HepG2 (cell line): ENCODE measurements around the gene ARFIP1. TPM values are rescaled to one million over a fixed set of nuclear protein-coding genes. Genes with fewer than 3 reads are reported as not detected.

Experiments used
- ATAC-seq: fragments of 200-7000 bp; cut with Tn5 transposase; 3 replicates; pipeline ENCODE4 v1.9.1; 2020; ENCODE audit warnings: mild to moderate bottlenecking, moderate library complexity
- BruUV-seq: library from RNA; stranded (reverse); fragments of 400-500 nt; replicated peaks from 2 replicates; lab custom pipeline; 2021; lab: Mats Ljungman, UMichigan
- CTCF ChIA-PET: fragments of 300-600 bp; formaldehyde crosslinking; extraction: SDS; loops from one replicate; lab custom pipeline; 2021; ENCODE audit warnings: low total read pairs, inconsistent platforms, low intra/inter-chr PET ratio; lab: Yijun Ruan, JAX
- POLR2A ChIA-PET: fragments of 350-600 bp; sonication (Branson Sonifier 250); formaldehyde crosslinking; loops from one replicate; lab custom pipeline; 2020; ENCODE audit warnings: antibody characterized with exemption, inconsistent platforms; lab: Yijun Ruan, JAX
- DNase-seq: peaks from one replicate; pipeline ENCODE4 v3.0.0-alpha.2; 2015; ENCODE audit warnings: low spot score
- FAIRE-seq: peaks from 3 replicates; lab custom pipeline; 2011; peaks lifted over from hg19 to GRCh38; lab: Jason Lieb, UNC
- H2AFZ ChIP-seq: one replicate; pipeline ENCODE4 v1.6.1; 2011; ENCODE audit warnings: low read length, inconsistent platforms
- H3K27ac ChIP-seq: fragments of 300-600 bp; 3 replicates; pipeline ENCODE4 v1.8.0; 2011; ENCODE audit warnings: mixed run types, mild to moderate bottlenecking, mixed read lengths, low read length, inconsistent platforms; ENCODE audit not compliant: insufficient read depth; ENCODE audit errors: extremely low read length
- H3K27me3 ChIP-seq, 2 experiments: fragments of 200-600 bp in 1 of 2; 2 replicates in 1 of 2; 3 replicates in 1 of 2; pipeline versions ENCODE4 v1.6.0 to v1.8.0; 2011; ENCODE audit warnings: low read length in 2 of 2, mild to moderate bottlenecking in 2 of 2, moderate library complexity in 2 of 2, inconsistent platforms in 1 of 2; ENCODE audit not compliant: insufficient read depth in 2 of 2, control insufficient read depth in 1 of 2
- H3K36me3 ChIP-seq, 2 experiments: fragments of 200-600 bp in 1 of 2; replicated peaks in 1 of 2; 2 replicates in 1 of 2; 3 replicates in 1 of 2; pipeline versions ENCODE4 v1.5.1 to v1.8.0; 2011; ENCODE audit warnings: low read length in 2 of 2, inconsistent platforms in 1 of 2; ENCODE audit not compliant: insufficient read depth in 2 of 2, control insufficient read depth in 1 of 2
- H3K4me1 ChIP-seq: 2 replicates; pipeline ENCODE4 v1.5.1; 2012; ENCODE audit warnings: low read length, inconsistent platforms; ENCODE audit not compliant: insufficient read depth
- H3K4me2 ChIP-seq: 2 replicates; pipeline ENCODE4 v1.6.0; 2011; ENCODE audit warnings: low read depth, low read length, inconsistent platforms
- H3K4me3 ChIP-seq, 3 experiments: fragments of 200-600 bp in 1 of 3; sonication (generic), shearing (Covaris generic) in 1 of 3; replicated peaks in 1 of 3; 2 replicates each; pipeline ENCODE4 v1.5.1; 2011 to 2016; ENCODE audit warnings: low read length in 3 of 3, inconsistent platforms in 2 of 3, low read depth in 2 of 3, mild to moderate bottlenecking in 2 of 3, control low read depth in 1 of 3, mixed read lengths in 1 of 3; ENCODE audit not compliant: insufficient read depth in 1 of 3
- H3K79me2 ChIP-seq: one replicate; pipeline ENCODE4 v1.6.1; 2011; ENCODE audit warnings: low read length, inconsistent platforms; ENCODE audit not compliant: insufficient read depth
- H3K9ac ChIP-seq: 2 replicates; pipeline ENCODE4 v1.6.0; 2011; ENCODE audit warnings: mild to moderate bottlenecking, low read depth, low read length, inconsistent platforms; ENCODE audit not compliant: insufficient read depth
- H3K9me3 ChIP-seq: 2 replicates; pipeline ENCODE4 v1.5.1; 2012; ENCODE audit warnings: mild to moderate bottlenecking, low read length
- H4K20me1 ChIP-seq: 2 replicates; pipeline ENCODE4 v1.6.0; 2011; ENCODE audit warnings: inconsistent platforms, mild to moderate bottlenecking, low read length, moderate library complexity; ENCODE audit not compliant: insufficient read depth
- ATM ChIP-seq: fragments of 450-650 bp; IDR thresholded peaks from 2 replicates; pipeline ENCODE4 v1.7.1; 2017; ENCODE audit warnings: mild to moderate bottlenecking, borderline replicate concordance
- BHLHE40 ChIP-seq: IDR thresholded peaks from 2 replicates; pipeline ENCODE4 v1.6.1; 2011; ENCODE audit warnings: low read length, improper control_type of control experiment
- EZH2 ChIP-seq: conservative IDR thresholded peaks from 2 replicates; pipeline ENCODE4 v1.6.1; 2012; ENCODE audit warnings: mild to moderate bottlenecking, low read depth, low read length, moderate library complexity
- SNAI1 ChIP-seq: sonication (generic); formaldehyde crosslinking; IDR thresholded peaks from 2 replicates; pipeline ENCODE4 v1.5.0; 2020; ENCODE audit warnings: mild to moderate bottlenecking, missing genetic modification reagents, borderline replicate concordance
- STAT6 ChIP-seq: sonication (generic); formaldehyde crosslinking; IDR thresholded peaks from 2 replicates; pipeline ENCODE4 v1.4.0; 2020; ENCODE audit warnings: missing genetic modification reagents, mild to moderate bottlenecking, borderline replicate concordance
- TCF12 ChIP-seq, 2 experiments: fragments of 450-650 bp in 1 of 2; sonication (generic) in 1 of 2; formaldehyde crosslinking in 1 of 2; IDR thresholded peaks; 2 replicates each; pipeline versions ENCODE4 v1.6.1 to v1.8.0; 2017 to 2022; ENCODE audit warnings: antibody characterized with exemption in 1 of 2, mild to moderate bottlenecking in 1 of 2, missing genetic modification reagents in 1 of 2, moderate library complexity in 1 of 2
- TMF1 ChIP-seq: sonication (generic); formaldehyde crosslinking; IDR thresholded peaks from 2 replicates; pipeline ENCODE4 v1.8.1; 2022; ENCODE audit warnings: low read depth, missing genetic modification reagents
- ZFP36L1 ChIP-seq: sonication (generic); formaldehyde crosslinking; IDR thresholded peaks from 2 replicates; pipeline ENCODE4 v1.8.0; 2022; ENCODE audit warnings: mild to moderate bottlenecking, missing genetic modification reagents, moderate library complexity
- ZHX1 ChIP-seq: sonication (generic); formaldehyde crosslinking; IDR thresholded peaks from 2 replicates; pipeline ENCODE4 v1.8.1; 2022; ENCODE audit warnings: low read depth, mild to moderate bottlenecking, missing genetic modification reagents
- ZNF136 ChIP-seq: sonication (generic); formaldehyde crosslinking; IDR thresholded peaks from 2 replicates; pipeline ENCODE4 v1.8.1; 2022; ENCODE audit warnings: low read depth, mild to moderate bottlenecking, moderate library complexity, missing genetic modification reagents
- ZNF431 ChIP-seq: sonication (generic); formaldehyde crosslinking; IDR thresholded peaks from 2 replicates; pipeline ENCODE4 v1.9.0; 2022; ENCODE audit warnings: missing genetic modification reagents, low read depth, mild to moderate bottlenecking, borderline replicate concordance
- ZNF44 ChIP-seq: sonication (generic); formaldehyde crosslinking; IDR thresholded peaks from 2 replicates; pipeline ENCODE4 v1.5.1; 2020; ENCODE audit warnings: mild to moderate bottlenecking, missing genetic modification reagents
- ZNF547 ChIP-seq: sonication (generic); formaldehyde crosslinking; IDR thresholded peaks from 2 replicates; pipeline ENCODE4 v1.5.1; 2020; ENCODE audit warnings: mild to moderate bottlenecking, missing genetic modification reagents
- ZNF598 ChIP-seq: sonication (generic); formaldehyde crosslinking; IDR thresholded peaks from 2 replicates; pipeline ENCODE4 v1.5.1; 2020; ENCODE audit warnings: mild to moderate bottlenecking, missing genetic modification reagents, borderline replicate concordance
- ZNF792 ChIP-seq: IDR thresholded peaks from 2 replicates; pipeline ENCODE4 v1.6.1; 2016
- ZNF841 ChIP-seq: sonication (generic); formaldehyde crosslinking; IDR thresholded peaks from 2 replicates; pipeline ENCODE4 v1.8.1; 2023; ENCODE audit warnings: missing genetic modification reagents, borderline replicate concordance
- WGBS: methylation state at CpG from one replicate; pipeline ENCODE4 v1.1.6; 2017; ENCODE audit warnings: low lambda C conversion rate; 5-methylcytosine and 5-hydroxymethylcytosine counted together
- in situ Hi-C: cut with HindIII; loops from 2 replicates; pipeline ENCODE4 v1.10.0; 2017; ENCODE audit warnings: low pct_unique_long_range_greater_than_20kb; ENCODE audit not compliant: extremely low pct_ligation_motif_present
- intact Hi-C: fragments of 100-400 bp; cut with micrococcal nuclease; formaldehyde crosslinking; loops from one replicate; pipeline ENCODE4 v1.10.0; 2022; ENCODE audit not compliant: unreplicated experiment
- polyA plus RNA-seq, 8 experiments: library from polyadenylated mRNA; depleted of rRNA in 3 of 8; stranded (reverse) in 7 of 8; unstranded in 1 of 8; fragments of >200 nt; fragmentation: Illumina TruSeq in 4 of 8; extraction: Trizol in 4 of 8; gene quantifications; 2 replicates each; pipeline versions ENCODE4 v1.2.1 to v1.2.3, GENCODE V29; 2011 to 2016; ENCODE audit warnings: low read depth in 4 of 8, missing spikeins in 1 of 8, mixed read lengths in 1 of 8; ENCODE audit not compliant: insufficient read depth in 1 of 8
- total RNA-seq, 5 experiments: library from RNA; depleted of rRNA; stranded (reverse); fragments of >200 nt; fragmentation: Illumina TruSeq; extraction: Trizol; gene quantifications; 2 replicates each; pipeline ENCODE4 v1.2.3, GENCODE V29; 2016; ENCODE audit warnings: low read depth in 1 of 5
- TF ChIP-seq, protein P1 (sequence below): sonication (generic); formaldehyde crosslinking; IDR thresholded peaks from 2 replicates; pipeline ENCODE4 v1.8.0; 2022; ENCODE audit warnings: missing genetic modification reagents, mild to moderate bottlenecking, borderline replicate concordance

Gene ARFIP1
- total and polyA plus RNA-seq, 2 of the 13 experiments (the other 11 are each of a cell fraction or from before 2014, with no cell fraction given) = 9.9 to 27.7 TPM

DNA sequence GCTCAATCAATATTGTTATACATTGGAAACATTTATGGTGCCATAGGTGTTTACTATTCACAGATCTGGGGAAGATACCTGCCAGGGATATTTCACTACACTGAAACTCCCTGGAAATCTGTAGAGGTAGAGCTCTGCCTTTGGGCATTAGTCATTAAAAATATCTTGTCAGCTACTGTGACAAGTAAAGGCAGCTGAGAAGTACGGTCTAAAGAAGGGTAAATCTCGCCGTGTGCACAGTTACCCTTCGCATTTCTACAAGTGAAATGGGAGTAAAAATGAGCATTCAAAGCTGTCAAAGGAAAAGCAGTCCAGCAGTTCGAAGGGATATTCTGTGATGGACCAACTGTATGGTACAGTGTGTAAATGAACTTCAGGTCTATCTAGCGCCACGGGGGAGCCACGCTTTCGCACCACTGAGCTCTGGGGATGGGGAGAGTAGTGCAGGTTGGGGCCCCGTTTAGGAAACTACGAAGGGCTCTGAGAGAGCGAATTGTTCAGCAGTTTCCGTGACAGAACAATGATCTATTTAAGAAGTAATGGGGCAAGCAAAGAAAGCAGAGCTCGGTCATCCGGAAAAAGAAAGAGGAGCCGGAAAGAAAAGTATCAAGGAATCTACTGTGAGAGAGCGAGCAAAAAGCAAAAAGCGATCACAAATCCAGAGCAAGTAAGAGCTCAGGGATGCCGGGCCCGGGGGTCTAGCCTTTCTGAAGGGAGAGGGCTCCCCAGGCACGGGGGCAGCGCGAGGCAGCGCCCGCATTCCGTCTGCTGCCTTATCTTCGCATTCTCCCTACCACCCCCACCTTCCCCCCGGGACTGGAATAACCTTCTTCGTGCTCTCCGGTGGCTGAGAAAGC, 870 bp upstream of the ARFIP1 start:
- ChIA-PET CTCF (no interaction called here), POLR2A (interaction anchor here (1.5 kb wide), 1 partner anchor 9 kb away, joined by 5 read pairs; no protein-coding TSS in a partner anchor)
- in situ Hi-C loops (no loop called here), intact Hi-C loops (loop anchor here (5.0 to 10.0 kb wide), 2 partner anchors 176 to 348 kb away; no protein-coding TSS in a partner anchor)
- H4K20me1 ChIP-seq = no peaks in the 10 kb centered on the region
- ATAC-seq (peak; percentile 64), FAIRE-seq (no peak), DNase-seq (peak; percentile 3)
- H3K27ac ChIP-seq = peak overlapping the region; percentile 75
- H3K27me3 ChIP-seq = no peaks in the 10 kb centered on the region; a peak in 1 of 5 replicates
- peak overlapping the region; percentile 86 for H3K4me2 ChIP-seq
- BruUV-seq = TSS peak; percentile 77
- peak overlapping the region; percentile 82 for H3K9ac ChIP-seq
- 2% methylated on average over 29 of the region's 30 CpGs for WGBS
- H3K4me3 ChIP-seq = peak overlapping the region; percentile 64 to 85 (median 65)
- no peaks in the 10 kb centered on the region for H3K36me3 ChIP-seq
- peak overlapping the region; percentile 79 for H2AFZ ChIP-seq
- H3K9me3 ChIP-seq = no peaks in the 10 kb centered on the region
- peaks cover 34% of the 10 kb centered on the region for H3K79me2 ChIP-seq
- peaks cover 36% of the 10 kb centered on the region for H3K4me1 ChIP-seq
- TF ChIP-seq TCF12 (IDR thresholded peaks at IDR 0.05) = no peak
- TF ChIP-seq TCF12 (CRISPR knock-in tag; IDR thresholded peaks at IDR 0.05) = no peak
- no peak for TF ChIP-seq EZH2
- no peak for TF ChIP-seq SNAI1 (CRISPR knock-in tag)
- no peak for TF ChIP-seq STAT6 (CRISPR knock-in tag)
- TF ChIP-seq ZFP36L1 (CRISPR knock-in tag) = no peak
- no peak for TF ChIP-seq ZNF431 (CRISPR knock-in tag)
- TF ChIP-seq ZHX1 (CRISPR knock-in tag) = no peak
- no peak for TF ChIP-seq ZNF136 (CRISPR knock-in tag)
- no peak for TF ChIP-seq ZNF547 (CRISPR knock-in tag)
- TF ChIP-seq, protein P1, sequence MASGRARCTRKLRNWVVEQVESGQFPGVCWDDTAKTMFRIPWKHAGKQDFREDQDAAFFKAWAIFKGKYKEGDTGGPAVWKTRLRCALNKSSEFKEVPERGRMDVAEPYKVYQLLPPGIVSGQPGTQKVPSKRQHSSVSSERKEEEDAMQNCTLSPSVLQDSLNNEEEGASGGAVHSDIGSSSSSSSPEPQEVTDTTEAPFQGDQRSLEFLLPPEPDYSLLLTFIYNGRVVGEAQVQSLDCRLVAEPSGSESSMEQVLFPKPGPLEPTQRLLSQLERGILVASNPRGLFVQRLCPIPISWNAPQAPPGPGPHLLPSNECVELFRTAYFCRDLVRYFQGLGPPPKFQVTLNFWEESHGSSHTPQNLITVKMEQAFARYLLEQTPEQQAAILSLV = no peak
- no peak for TF ChIP-seq ZNF598
- TF ChIP-seq ATM = no peak
- no peak for TF ChIP-seq ZNF841 (CRISPR knock-in tag)
- TF ChIP-seq TMF1 (CRISPR knock-in tag) = no peak
- no peak for TF ChIP-seq ZNF44
- TF ChIP-seq BHLHE40 = no peak
- TF ChIP-seq ZNF792 (CRISPR knock-in tag) = no peak
